Measurements from ENCODE around the gene ACOT2. TPM values are rescaled to one million over a fixed set of nuclear protein-coding genes. Genes with fewer than 3 reads are reported as not detected.
A peak's percentile ranks its signal among the peaks of the same experiment; 100 is the strongest.

The ACOT2 gene
- total RNA-seq, 1 donor from 2014 or later, result 6.4 TPM

DNA sequence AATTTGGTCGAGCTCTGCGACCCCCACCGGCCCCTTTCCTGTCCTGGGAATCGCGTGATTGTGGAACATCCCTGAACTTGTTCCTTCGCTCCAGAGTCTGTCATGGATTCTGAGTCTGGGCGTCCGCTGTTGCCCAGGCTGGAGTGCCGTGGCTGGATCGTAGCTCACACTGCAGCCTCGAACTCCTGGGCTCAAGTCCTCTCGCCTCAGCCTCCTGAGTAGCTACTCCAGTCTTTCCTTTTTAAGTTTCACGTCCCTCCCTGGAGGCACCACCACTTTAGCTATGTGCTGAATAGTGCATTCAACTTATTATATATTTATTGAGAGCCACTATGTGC, 44.0 kb downstream of the ACOT2 start:
- Mint-ChIP-seq H3K36me3 (ENCODE audit: low read depth) (no peaks in the 10 kb centered on the region), H3K4me1 (peaks cover 8% of the 10 kb centered on the region), H3K27me3 (peaks cover 8% of the 10 kb centered on the region), H3K9me3 (peaks cover 3% of the 10 kb centered on the region), H3K27ac (no peak overlapping the region), H3K4me3 (peak overlapping the region; percentile 81)
- no peak for DNase-seq
- intact Hi-C loops (cut with micrococcal nuclease), result loop anchor here (10.0 kb wide), 1 partner anchor 48 kb away; the partner anchor contains the start of gene ACOT2

DNA sequence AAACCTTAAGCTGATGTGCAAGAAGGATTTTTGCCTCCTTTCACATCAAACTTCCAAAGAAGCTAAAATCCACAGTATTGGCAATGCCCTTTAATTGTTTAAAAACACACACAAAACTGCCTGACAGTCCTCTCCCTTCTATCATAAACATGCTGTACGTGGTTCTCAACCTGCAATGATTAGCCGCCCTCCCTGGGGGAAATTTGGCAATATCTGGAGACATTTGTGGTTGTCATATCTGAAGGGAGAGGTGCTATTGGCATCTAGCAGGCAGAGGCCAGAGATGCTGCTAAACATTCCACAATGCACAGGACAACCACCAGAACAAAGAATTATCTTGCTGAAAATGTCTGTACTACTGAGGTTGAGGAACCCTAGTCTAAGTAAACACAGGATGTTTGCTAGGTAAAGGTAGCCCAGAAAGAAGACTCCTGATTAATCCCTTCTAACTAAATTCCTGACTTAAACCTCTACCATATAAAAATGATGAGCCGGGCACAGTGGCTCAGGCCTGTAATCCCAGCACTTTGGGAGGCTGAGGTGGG, 44.5 kb downstream of the ACOT2 start:
- Mint-ChIP-seq H3K9me3 (peaks cover 3% of the 10 kb centered on the region), H3K4me3 (peak overlapping the region; percentile 81), H3K27ac (no peak overlapping the region), H3K27me3 (peaks cover 5% of the 10 kb centered on the region), H3K36me3 (ENCODE audit: low read depth) (no peaks in the 10 kb centered on the region), H3K4me1 (peaks cover 8% of the 10 kb centered on the region)
- intact Hi-C loops (cut with micrococcal nuclease), result loop anchor here (10.0 kb wide), 1 partner anchor 49 kb away; the partner anchor contains the start of gene ACOT2
- DNase-seq, result no peak

DNA sequence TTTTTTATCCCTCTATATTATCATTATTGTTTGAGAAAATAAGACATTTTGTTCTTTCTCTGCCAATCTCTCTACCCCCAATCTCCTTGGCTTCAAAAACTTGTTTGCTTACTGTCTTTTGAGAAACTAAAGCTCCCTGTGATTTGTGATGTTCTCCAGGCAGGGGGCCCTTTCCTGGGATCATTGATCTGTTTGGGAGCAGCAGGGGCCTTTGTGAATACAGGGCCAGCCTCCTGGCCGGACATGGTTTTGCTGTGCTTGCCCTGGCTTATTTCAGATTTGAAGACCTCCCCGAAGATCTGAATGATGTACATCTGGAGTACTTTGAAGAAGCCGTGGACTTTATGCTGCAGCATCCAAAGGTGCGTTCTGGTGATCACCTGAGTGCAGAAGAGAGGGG, 47.8 kb downstream of the ACOT2 start:
- H3K4me3 Mint-ChIP-seq, result no peak overlapping the region

DNA sequence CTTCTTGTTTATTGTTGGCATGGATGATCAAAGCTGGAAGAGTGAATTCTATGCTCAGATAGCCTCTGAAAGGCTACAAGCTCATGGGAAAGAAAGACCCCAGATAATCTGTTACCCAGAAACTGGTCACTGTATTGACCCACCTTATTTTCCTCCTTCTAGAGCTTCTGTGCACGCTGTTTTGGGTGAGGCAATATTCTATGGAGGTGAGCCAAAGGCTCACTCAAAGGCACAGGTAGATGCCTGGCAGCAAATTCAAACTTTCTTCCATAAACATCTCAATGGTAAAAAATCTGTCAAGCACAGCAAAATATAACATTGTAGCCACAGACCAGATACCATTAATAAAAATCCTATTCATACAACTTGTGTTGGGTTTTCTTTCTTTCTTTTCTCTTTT, 50.5 kb downstream of the ACOT2 start:
- Mint-ChIP-seq H3K27ac (no peak overlapping the region), H3K36me3 (ENCODE audit: low read depth) (no peaks in the 10 kb centered on the region), H3K4me1 (no peaks in the 10 kb centered on the region), H3K27me3 (peaks cover 7% of the 10 kb centered on the region), H3K9me3 (no peaks in the 10 kb centered on the region), H3K4me3 (no peak overlapping the region)
- intact Hi-C loops (cut with micrococcal nuclease), result loop anchor here (10.0 kb wide), 1 partner anchor 55 kb away; the partner anchor contains the start of gene ACOT2
- DNase-seq, result no peak

More for the DNA sequence above, 47.8 kb downstream of the ACOT2 start:
- H3K4me1 Mint-ChIP-seq, result peaks cover 4% of the 10 kb centered on the region
- DNase-seq, result no peak
- intact Hi-C loops (cut with micrococcal nuclease), result loop anchor here (10.0 kb wide), 1 partner anchor 52 kb away; the partner anchor contains the start of gene ACOT2
- no peaks in the 10 kb centered on the region for H3K9me3 Mint-ChIP-seq
- no peak overlapping the region for H3K27ac Mint-ChIP-seq
- peaks cover 10% of the 10 kb centered on the region for H3K27me3 Mint-ChIP-seq
- no peaks in the 10 kb centered on the region for H3K36me3 Mint-ChIP-seq (ENCODE audit: low read depth)

DNA sequence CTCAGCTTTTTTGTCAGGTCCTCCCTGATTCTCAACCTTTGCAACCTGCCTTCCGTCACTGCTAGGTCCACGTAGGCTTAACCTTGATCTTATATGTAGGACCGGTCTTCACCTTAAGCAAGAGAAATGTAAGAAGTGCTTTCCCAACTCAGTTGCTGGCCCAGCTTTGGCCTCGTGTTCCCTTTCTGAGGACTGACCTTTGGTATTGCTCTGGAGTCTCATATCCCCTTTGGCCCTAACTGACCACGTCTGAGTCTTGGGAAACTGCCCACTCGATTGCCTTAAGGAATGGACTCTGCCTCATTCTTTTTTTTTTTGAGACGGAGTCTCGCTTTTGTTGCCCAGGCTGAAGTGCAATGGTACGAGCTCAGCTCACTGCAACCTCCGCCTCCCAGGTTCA, 51.3 kb downstream of the ACOT2 start:
- Mint-ChIP-seq H3K27ac (no peak overlapping the region), H3K27me3 (peaks cover 7% of the 10 kb centered on the region), H3K9me3 (no peaks in the 10 kb centered on the region), H3K4me1 (no peaks in the 10 kb centered on the region), H3K36me3 (ENCODE audit: low read depth) (no peaks in the 10 kb centered on the region), H3K4me3 (no peak overlapping the region)
- no peak for DNase-seq
- intact Hi-C loops (cut with micrococcal nuclease), result no loop called here

DNA sequence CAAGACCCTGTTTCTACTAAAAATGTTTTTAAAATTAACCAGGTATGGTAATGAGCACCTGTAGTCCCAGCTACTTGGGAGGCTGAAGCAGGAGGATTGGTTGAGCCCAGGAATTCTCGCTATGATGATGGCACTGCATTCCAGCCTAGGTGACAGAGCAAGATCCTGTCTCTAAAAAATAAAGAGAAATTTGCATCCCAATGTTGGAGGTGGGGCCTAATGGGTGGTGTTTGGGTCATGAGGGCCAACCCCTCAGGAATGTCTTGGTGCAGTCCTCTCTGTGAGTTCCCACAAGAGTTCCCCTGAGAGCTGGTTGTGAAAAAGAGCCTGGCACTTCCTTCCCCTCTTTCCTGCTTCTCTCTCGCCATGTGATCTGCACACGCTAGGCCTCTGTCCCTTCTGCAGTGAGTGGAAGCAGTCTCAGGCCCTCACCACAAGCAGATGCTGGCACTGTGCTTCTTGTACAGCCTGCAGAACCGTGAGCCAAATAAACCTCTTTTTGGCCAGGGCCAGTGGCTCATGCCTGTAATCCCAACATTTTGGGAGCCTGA, 54.6 kb downstream of the ACOT2 start:
- intact Hi-C loops (cut with micrococcal nuclease), result no loop called here
- Mint-ChIP-seq H3K27ac (no peak overlapping the region), H3K4me3 (no peak overlapping the region), H3K4me1 (no peaks in the 10 kb centered on the region), H3K9me3 (no peaks in the 10 kb centered on the region), H3K27me3 (peaks cover 7% of the 10 kb centered on the region), H3K36me3 (ENCODE audit: low read depth) (no peaks in the 10 kb centered on the region)
- no peak for DNase-seq

Other genes starting within 250 kb of the ACOT2 start
- 48.1 and 54.8 TPM in 2 replicates for gene NUMB, start 110.7 kb upstream of the ACOT2 start, total RNA-seq
- gene RIOX1, start 78.3 kb upstream of the ACOT2 start, total RNA-seq, result 23.8 and 24.0 TPM in 2 replicates
- gene ACOT1, start 32.1 kb upstream of the ACOT2 start, total RNA-seq, result 1.5 and 1.6 TPM in 2 replicates
- not detected in 2 replicates for gene HEATR4, start 10.3 kb upstream of the ACOT2 start, total RNA-seq
- gene ACOT4, start 22.7 kb downstream of the ACOT2 start, total RNA-seq, result 1.3 and 1.4 TPM in 2 replicates
- not detected in 2 replicates for gene ACOT6, start 43.3 kb downstream of the ACOT2 start, total RNA-seq
- 6.6 and 6.8 TPM in 2 replicates for gene DNAL1, start 75.8 kb downstream of the ACOT2 start, total RNA-seq
- 29.7 and 30.4 TPM in 2 replicates for gene PNMA1, start 145.2 kb downstream of the ACOT2 start, total RNA-seq

All from activated CD4-positive, alpha-beta T cell treated with anti-CD3 and anti-CD28 coated beads, Interleukin-2, amount 10 ng/mL, durations not matched to agents 24 days and 14 days (primary cell).